Upper lobe of right lung (tissue), 1 donor: ENCODE data around the gene CSNK2A3. TPM values are rescaled to one million over a fixed set of nuclear protein-coding genes. Genes with fewer than 3 reads are reported as not detected.
A peak's percentile ranks its signal among the peaks of the same experiment; 100 is the strongest.

Experiments used
- ATAC-seq: fragments of 200-7000 bp; cut with Tn5 transposase; one replicate; pipeline ENCODE4 v1.9.1; 2020; ENCODE audit warnings: mild to moderate bottlenecking, moderate library complexity
- DNase-seq: peaks from one replicate; pipeline ENCODE4 v3.0.0-alpha.2; 2020
- H3K27ac ChIP-seq: fragments of 200-600 bp; one replicate; pipeline ENCODE4 v1.8.0; 2022
- H3K27me3 ChIP-seq: fragments of 200-600 bp; one replicate; pipeline ENCODE4 v1.8.0; 2022; ENCODE audit warnings: mild to moderate bottlenecking
- H3K36me3 ChIP-seq: fragments of 200-600 bp; one replicate; pipeline ENCODE4 v1.8.0; 2022
- H3K4me1 ChIP-seq: fragments of 200-600 bp; one replicate; pipeline ENCODE4 v1.8.0; 2022
- H3K4me3 ChIP-seq: fragments of 200-600 bp; one replicate; pipeline ENCODE4 v1.8.0; 2022; ENCODE audit warnings: mild to moderate bottlenecking
- H3K9me3 ChIP-seq: fragments of 200-600 bp; one replicate; pipeline ENCODE4 v1.8.0; 2022
- intact Hi-C: fragments of 100-400 bp; cut with DNase I; formaldehyde crosslinking; loops from one replicate; pipeline ENCODE4 v1.11.0; 2022
- total RNA-seq: library from RNA; stranded (reverse); fragmentation: NEBNext Ultra II Directional; extraction: Animal tissue kit (Norgen Biotek cat#: 25700); gene quantifications from one replicate; pipeline ENCODE4 v1.2.1, GENCODE V29; 2021
- TF ChIP-seq, protein P1 (sequence below): fragments of 200-600 bp; IDR thresholded peaks from one replicate; pipeline ENCODE4 v1.8.0; 2022; ENCODE audit warnings: antibody characterized with exemption
- donor health status: DM: no; HTN: yes; CAD: no; lungs with severe emphysema.

The CSNK2A3 gene
- total RNA-seq, 1 donor from 2014 or later: 3.9 TPM

DNA sequence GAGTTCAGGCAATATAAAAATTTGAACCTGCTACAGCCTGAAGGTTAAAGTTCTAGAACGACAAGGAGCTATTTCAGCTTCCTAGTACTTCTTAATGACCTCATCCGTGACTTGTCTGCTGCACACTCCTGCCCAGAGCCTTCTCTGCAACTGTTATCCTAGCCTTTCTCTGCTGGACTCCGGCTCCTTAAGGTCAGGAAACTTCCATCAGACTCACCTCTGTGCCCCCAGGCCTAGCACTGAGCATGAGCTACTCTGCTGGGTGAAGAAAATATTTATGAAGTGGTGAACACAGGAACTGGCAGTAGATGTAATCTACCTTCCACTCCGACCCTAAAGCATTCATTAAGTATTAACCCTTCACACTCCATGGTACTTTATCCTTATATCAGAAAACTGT, 18.4 kb downstream of the CSNK2A3 start:
- Histone ChIP-seq H3K27ac (no peak overlapping the region), H3K9me3 (no peaks in the 10 kb centered on the region), H3K4me3 (no peak overlapping the region), H3K36me3 (peaks cover 5% of the 10 kb centered on the region), H3K27me3 (no peaks in the 10 kb centered on the region), H3K4me1 (no peaks in the 10 kb centered on the region)
- intact Hi-C loops: no loop called here
- DNase-seq (no peak), ATAC-seq (no peak)
- TF ChIP-seq, protein P1, sequence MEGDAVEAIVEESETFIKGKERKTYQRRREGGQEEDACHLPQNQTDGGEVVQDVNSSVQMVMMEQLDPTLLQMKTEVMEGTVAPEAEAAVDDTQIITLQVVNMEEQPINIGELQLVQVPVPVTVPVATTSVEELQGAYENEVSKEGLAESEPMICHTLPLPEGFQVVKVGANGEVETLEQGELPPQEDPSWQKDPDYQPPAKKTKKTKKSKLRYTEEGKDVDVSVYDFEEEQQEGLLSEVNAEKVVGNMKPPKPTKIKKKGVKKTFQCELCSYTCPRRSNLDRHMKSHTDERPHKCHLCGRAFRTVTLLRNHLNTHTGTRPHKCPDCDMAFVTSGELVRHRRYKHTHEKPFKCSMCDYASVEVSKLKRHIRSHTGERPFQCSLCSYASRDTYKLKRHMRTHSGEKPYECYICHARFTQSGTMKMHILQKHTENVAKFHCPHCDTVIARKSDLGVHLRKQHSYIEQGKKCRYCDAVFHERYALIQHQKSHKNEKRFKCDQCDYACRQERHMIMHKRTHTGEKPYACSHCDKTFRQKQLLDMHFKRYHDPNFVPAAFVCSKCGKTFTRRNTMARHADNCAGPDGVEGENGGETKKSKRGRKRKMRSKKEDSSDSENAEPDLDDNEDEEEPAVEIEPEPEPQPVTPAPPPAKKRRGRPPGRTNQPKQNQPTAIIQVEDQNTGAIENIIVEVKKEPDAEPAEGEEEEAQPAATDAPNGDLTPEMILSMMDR: no peak

DNA sequence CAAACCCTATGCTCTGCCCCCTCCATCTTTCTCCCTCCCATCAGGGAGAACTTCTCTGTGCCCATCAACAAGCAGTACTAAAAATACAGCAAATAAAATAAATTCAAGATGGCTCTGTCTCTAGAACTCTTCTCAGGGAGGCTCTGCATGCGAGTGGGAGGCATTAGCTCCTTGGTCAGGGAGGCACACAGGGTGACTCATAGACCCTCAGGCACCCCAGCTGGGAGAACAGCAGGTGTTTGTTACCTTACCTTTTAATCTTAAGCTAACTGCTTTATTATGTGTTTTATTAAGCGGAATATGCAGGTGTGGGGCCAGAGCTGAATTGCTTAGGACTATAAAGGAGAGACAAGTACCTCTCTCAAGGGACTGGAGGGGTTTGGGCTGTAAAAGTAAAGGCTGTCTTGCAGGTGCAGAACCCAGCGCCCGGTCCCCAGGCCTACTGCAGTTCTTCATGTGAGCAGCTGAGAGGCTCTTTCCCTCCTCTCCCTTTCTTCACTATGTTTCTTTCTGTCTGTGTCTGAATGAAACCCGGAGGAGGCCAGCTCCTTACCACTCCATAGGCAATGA, 20.8 kb downstream of the CSNK2A3 start:
- Histone ChIP-seq H3K4me1 (no peaks in the 10 kb centered on the region), H3K9me3 (no peaks in the 10 kb centered on the region), H3K27ac (no peak overlapping the region), H3K36me3 (peaks cover 5% of the 10 kb centered on the region), H3K27me3 (no peaks in the 10 kb centered on the region), H3K4me3 (no peak overlapping the region)
- intact Hi-C loops: no loop called here
- ATAC-seq (no peak), DNase-seq (no peak)
- TF ChIP-seq, protein P1: no peak

DNA sequence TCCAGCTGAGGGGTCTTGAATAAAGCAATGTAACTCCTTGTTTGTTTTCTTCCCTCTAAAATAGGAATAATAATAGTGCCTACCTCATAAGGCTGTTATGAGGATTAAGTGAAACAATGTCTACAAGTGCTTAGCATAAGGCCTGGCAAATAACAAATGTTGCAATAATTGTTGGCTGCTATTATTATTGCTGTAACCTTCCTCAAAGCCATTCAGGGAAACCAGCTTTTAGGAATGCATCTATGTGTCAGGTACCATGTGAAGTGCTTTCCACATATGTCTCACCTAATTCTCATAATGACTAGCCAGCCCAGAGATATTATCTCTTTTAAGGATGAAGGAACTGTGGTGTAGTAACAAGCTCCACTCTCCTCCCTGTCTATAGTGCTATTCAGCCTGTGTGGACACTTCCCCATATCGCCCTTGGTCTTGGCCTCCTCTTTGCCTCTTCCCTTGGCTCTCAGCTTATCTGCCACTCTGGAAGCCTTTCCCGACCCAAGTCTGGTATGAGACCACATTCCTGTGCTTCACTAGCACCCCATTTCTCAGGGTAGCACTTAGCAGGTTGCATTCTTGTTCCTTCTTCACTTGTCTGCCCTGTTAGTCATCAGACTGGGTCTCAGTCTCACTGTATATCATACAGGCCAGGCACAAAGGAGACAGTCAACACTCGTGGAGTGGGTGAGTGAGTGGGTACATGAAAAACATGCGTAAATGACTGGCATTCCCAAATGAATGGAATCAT, 23.8 kb downstream of the CSNK2A3 start:
- ATAC-seq (peak; percentile 88), DNase-seq (no peak)
- Histone ChIP-seq H3K9me3 (no peaks in the 10 kb centered on the region), H3K27me3 (no peaks in the 10 kb centered on the region), H3K36me3 (peaks cover 5% of the 10 kb centered on the region), H3K4me1 (no peaks in the 10 kb centered on the region), H3K4me3 (no peak overlapping the region), H3K27ac (no peak overlapping the region)
- TF ChIP-seq, protein P1: no peak
- intact Hi-C loops: no loop called here

DNA sequence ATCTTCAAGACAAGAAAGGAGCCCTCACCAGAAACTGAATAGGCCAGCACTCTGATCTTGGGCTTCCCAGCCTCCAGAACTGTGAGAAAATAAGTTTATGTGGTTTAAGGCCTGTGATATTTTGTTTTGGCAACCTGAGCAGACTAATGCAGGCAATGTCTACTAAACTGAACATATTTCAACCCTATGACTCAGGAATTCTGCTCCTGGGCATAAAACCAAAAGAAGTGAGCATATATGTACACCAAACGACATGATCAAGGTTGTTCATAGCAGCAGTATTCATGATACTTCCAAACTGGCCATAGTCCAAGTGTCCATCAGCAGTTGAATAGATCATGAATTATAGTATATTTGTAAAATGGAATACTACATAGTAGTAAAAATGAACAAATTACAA, 29.0 kb downstream of the CSNK2A3 start:
- H3K9me3 ChIP-seq: no peaks in the 10 kb centered on the region
- TF ChIP-seq, protein P1: no peak
- no peak overlapping the region for H3K27ac ChIP-seq
- ATAC-seq: no peak
- no peaks in the 10 kb centered on the region for H3K36me3 ChIP-seq
- H3K27me3 ChIP-seq: no peaks in the 10 kb centered on the region
- no peaks in the 10 kb centered on the region for H3K4me1 ChIP-seq
- no peak for DNase-seq
- intact Hi-C loops: no loop called here
- no peak overlapping the region for H3K4me3 ChIP-seq

DNA sequence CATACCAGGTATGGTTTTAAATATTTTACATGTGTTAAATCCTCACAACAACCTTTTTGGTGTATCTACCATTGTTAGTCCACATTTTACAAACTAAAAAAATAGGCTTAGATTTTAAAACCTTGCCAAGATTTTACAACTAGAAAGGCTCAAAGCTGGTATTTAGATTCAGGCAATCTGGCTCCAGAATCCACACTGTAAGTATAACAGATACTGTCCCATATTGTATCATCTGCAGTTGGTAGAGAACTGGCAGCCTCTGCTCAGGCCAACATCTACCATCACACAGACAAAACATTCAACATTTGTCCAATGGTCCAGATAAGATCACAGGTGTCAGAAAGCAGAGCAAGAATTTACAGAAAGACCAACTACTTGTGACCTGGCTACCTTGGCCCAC, 30.9 kb downstream of the CSNK2A3 start:
- DNase-seq (no peak), ATAC-seq (no peak)
- no peaks in the 10 kb centered on the region for H3K9me3 ChIP-seq
- intact Hi-C loops: no loop called here
- H3K27me3 ChIP-seq: no peaks in the 10 kb centered on the region
- H3K27ac ChIP-seq: no peak overlapping the region
- H3K4me3 ChIP-seq: no peak overlapping the region
- TF ChIP-seq, protein P1: no peak
- no peaks in the 10 kb centered on the region for H3K4me1 ChIP-seq
- no peaks in the 10 kb centered on the region for H3K36me3 ChIP-seq
